Keratinocyte (primary cell): Measurements from ENCODE around the gene CRISPLD2.

Experiments used
- CTCF ChIP-seq, 3 experiments: IDR thresholded peaks in 1 of 3; conservative IDR thresholded peaks in 1 of 3; optimal IDR thresholded peaks in 1 of 3; 2 replicates in 2 of 3; 3 replicates in 1 of 3; pipeline versions ENCODE3 to v1.5.1; 2011; ENCODE audit warnings: low read length in 3 of 3, mild to moderate bottlenecking in 3 of 3, moderate library complexity in 2 of 3, control low read depth in 1 of 3, inconsistent platforms in 1 of 3; ENCODE audit not compliant: insufficient read depth in 2 of 3; ENCODE audit errors: extremely low read depth in 1 of 3
- EZH2 ChIP-seq: IDR thresholded peaks from one replicate; pipeline ENCODE4 v1.6.1; 2012; ENCODE audit warnings: inconsistent platforms, mild to moderate bottlenecking, low read length, moderate library complexity

DNA sequence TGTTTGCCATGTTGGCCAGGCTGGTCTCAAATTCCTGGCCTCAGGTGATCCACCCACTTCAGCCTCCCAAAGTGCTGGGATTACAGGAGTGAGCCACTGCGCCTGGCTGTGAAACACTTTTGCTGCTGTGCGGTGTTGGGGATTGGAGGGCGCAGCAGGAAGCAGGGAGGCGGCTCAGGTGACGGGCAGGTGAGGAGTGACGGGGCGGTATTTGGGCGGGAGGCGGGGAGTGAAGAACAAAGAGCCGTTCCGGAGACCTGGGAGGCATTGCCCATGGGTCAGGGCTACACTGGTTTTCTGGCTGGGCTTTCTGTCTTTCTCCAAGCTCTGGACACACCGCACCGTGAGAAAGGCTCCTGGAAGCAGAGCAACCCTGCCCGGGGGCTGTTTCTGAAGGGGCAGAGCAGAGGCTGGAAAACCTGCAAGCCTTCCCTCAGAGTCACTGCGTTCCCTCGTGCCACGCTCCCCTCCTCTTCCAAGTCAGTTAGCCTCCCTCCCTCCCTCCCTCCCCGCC lies 22.1 kb downstream of the CRISPLD2 start:
- TF ChIP-seq CTCF (optimal IDR thresholded peaks at IDR 0.05 in 1 of 3, IDR thresholded peaks at IDR 0.05 in 1 of 3, conservative IDR thresholded peaks at IDR 0.05 in 1 of 3; ENCODE audit: extremely low read depth in 1 of 3, insufficient read depth in 2 of 3, low read length in 3 of 3), result no peak
- no peak for TF ChIP-seq EZH2
